ENCODE results near the gene CCKAR.

GRCh38 chr4:26458157-26458561, 32.1 kb downstream of the CCKAR start:
- no peak for TF ChIP-seq CTCF (IDR thresholded peaks at IDR 0.05)
- no peak for TF ChIP-seq POLR2A (IDR thresholded peaks at IDR 0.05)

Data from body of pancreas (tissue), 4 donors.